GM18909 (cell line): ENCODE data around the gene GPANK1.
"Not testable (repeated sequence)": the region's sequence is repeated elsewhere in the genome, so short reads cannot be mapped to it uniquely, and the experiment has no call there.

Experiments
- ATAC-seq: cut with Tn5 transposase; IDR thresholded peaks from one replicate; pipeline ENCODE4 v1.9.1; 2021; ENCODE audit warnings: mild to moderate bottlenecking; ENCODE audit not compliant: unreplicated experiment, poor library complexity

The GPANK1 gene

DNA sequence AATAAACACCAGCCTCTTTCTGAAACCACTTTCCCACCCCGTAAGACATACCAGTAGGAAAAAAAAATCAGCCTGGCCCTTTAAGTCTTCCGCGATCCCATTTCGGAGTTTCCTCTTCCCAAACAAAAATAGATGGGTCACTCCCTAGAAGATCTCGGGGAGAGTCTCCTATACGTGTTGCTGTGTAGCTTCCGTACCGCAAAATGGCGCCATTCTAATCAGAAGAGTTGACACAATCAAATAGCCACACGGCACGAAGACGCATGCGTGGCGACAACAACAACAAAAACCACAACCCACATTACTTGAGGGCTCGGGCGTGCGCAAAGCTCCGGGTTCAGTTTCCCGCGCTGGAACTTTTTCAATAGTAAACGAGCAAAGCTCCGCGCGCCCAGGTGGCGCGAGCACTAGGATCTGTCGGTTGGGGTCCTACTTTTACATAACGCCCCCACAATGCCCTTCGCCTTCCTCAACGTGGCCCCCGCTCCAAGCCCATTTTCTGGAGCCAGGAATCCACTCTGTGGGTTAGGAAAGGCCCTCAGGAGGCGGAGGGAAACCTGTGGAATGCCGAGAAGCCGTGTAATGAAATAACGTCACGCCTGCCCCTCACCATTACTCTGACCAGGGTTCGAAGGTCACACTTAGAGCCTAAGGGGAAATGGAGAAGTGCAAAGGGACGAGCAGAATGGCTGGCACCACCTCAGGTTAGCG is at the start of gene GPANK1:
Gene GPANK1 (minus strand): TSS at position 208 of the 711 bp plus-strand sequence. CDS start 519 bp downstream, outside the sequence.
- ATAC-seq = peak; percentile 31

GRCh38 chr6:31713991-31714684 is 49.3 kb upstream of the GPANK1 start:
- ATAC-seq = no peak

GRCh38 chr6:31713465-31713864 is 48.7 kb upstream of the GPANK1 start:
- no peak for ATAC-seq

GRCh38 chr6:31712296-31712695 is 47.5 kb upstream of the GPANK1 start:
- ATAC-seq = no peak

- ATAC-seq = no peak
Measured at GRCh38 chr6:31711233-31711632, 46.4 kb upstream of the GPANK1 start.

GRCh38 chr6:31710523-31711219 is 45.9 kb upstream of the GPANK1 start:
- ATAC-seq = no peak

GRCh38 chr6:31709157-31709556 is 44.4 kb upstream of the GPANK1 start:
- ATAC-seq = not testable (repeated sequence)

DNA sequence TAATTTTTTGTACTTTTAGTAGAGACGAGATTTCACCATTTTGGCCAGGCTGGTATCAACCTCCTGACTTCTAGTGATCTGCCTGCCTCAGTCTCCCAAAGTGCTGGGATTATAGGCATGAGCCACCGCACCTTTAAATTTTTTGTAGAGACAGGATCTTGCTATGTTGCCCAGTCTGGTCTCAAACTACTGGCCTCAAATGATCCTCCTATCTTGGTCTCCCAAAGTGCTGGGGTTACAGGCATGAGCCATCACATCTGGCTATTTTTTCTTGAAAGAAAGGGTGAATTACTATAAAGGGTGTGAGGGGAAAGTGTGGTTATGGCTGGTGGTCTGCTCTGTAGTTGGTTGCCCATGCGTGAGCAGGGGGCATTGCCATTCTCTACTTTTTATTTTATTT is 43.4 kb upstream of the GPANK1 start:
- ATAC-seq = no peak

- ATAC-seq = no peak
Measured at GRCh38 chr6:31707701-31708100, 42.9 kb upstream of the GPANK1 start.

DNA sequence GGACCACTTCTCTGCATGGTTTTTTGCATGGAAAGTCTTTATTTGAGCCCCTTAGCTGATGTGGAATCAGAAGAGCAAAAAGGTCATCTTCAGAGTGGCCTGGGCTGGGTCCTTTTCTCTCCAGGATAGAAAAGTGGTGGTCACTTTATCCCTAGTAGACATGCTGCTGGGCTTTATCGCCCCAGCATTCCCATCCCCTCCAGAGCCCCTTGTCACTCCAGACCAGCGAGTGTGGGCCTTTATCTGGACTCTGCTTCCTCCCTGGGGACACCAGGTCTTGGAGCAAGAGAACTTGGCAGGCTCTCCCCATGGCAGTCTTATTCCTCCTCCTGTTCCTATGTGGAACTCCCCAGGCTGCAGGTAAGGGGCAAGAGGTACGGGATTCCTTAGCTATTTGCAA is 41.8 kb upstream of the GPANK1 start, which contains the start of gene LY6G6F:
Gene LY6G6F (plus strand): TSS at position 268 of the 400 bp plus-strand sequence. CDS start 41 bp downstream, at position 309.
- no peak for ATAC-seq

GRCh38 chr6:31705931-31706330 is 41.1 kb upstream of the GPANK1 start:
- no peak for ATAC-seq

DNA sequence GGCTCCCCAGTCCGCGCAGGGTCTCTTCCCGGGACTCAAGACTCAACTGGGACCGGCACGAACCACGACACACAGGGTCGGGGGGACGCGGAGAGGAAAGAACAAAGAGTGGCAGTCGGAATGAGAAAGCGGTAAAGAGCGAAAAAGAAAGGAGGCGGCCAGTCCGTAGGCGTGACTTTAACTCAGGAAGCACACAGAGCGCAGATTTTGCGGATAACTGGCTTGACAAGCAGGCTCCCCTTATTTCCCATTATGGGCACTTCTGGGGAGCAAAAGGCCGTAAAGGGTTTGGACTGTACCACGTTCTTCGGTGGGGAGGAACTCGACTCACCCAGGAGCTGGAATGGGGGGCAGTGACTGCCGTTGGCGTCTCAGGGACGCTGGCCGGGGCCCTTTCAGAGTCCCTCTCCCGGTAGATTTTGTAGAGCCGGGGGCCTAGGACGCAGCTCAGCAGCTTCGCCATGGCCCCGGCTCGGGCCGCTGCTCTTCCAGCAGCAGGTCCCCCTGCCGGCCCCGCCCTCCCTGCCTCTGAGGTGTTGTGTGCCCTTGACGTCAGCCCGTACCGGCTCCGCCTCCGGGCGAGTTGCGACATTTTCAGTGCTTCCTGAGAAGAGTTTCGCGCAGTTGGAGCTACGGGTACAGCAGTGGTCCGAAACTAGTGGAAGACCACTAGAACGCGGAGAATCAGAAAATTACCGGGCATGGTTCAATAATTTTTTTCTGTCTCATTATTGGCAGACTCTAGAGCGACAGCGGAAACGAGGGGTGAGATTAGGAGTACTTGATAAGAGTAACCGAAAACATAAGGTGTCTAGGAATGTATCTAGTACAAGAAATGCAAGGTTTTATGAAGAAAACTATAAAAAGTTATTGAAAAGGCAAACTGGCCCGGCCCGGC is 38.3 kb upstream of the GPANK1 start, which contains the start of gene ABHD16A:
Gene ABHD16A (minus strand): TSS at position 506 of the 898 bp plus-strand sequence. CDS start 43 bp downstream, at position 463.
- ATAC-seq = peak; percentile 85

GRCh38 chr6:31702405-31702818 is 37.6 kb upstream of the GPANK1 start:
- no peak for ATAC-seq

- ATAC-seq = no peak
Measured at GRCh38 chr6:31701666-31702404, 37.0 kb upstream of the GPANK1 start.

- no peak for ATAC-seq
Measured at GRCh38 chr6:31700740-31701401, 36.1 kb upstream of the GPANK1 start.

GRCh38 chr6:31697555-31697954 is 32.8 kb upstream of the GPANK1 start:
- ATAC-seq = no peak

DNA sequence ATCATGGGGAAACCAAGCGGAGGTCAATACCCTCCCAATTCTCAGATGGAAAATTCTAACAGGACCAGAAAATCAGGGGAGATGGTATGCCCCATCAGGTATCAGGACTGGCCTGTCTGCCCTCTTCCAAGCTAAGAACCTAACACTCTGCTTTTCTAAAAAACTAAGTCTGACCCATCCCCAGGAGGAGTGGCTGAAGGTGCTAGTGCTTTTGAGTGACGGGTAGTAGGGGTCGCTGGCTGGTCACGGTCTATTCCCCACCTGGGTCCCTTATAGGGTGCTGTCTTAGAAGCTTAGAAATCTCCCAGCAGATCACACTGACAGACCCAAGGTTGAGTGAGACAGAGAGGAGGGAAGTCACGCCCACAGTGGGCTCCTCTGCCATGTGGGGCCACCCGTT is 28.7 kb upstream of the GPANK1 start:
- no peak for ATAC-seq

DNA sequence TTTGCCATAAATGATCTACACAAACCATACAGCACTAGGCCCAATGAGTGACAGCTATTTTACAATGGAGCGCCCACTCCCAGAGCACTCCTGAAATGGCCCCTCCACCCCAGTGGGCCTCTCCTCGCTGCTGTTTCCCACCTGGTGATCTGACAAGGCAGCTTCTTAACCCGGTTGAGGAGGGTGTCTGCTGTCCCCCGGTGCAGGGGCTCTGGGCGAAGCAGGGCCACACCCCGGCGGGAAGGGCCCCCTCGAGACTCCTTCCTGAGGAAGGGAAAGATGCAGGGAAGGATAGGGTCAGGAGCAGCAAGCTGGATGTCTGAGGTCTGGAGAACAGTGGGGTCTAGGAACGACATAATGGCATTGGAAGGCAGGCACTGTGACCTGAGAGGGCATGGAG is 28.1 kb upstream of the GPANK1 start:
- ATAC-seq = no peak

GRCh38 chr6:31692353-31692752 is 27.6 kb upstream of the GPANK1 start:
- ATAC-seq = no peak
